HT-29 (cell line): ENCODE data around the gene LDLR. TPM values are rescaled to one million over a fixed set of nuclear protein-coding genes. Genes with fewer than 3 reads are reported as not detected.
"Not testable (repeated sequence)": the region's sequence is repeated elsewhere in the genome, so short reads cannot be mapped to it uniquely, and the experiment has no call there.

Source experiments
- DNase-seq: peaks from one replicate; pipeline ENCODE4 v3.0.0-alpha.2; 2015; ENCODE audit warnings: low spot score
- total RNA-seq: library from RNA; depleted of rRNA; stranded (reverse); fragments of >200 nt; shearing (Covaris generic); gene quantifications from 2 replicates; pipeline ENCODE4 v1.2.3, GENCODE V29; 2014

Gene LDLR
- total RNA-seq, 1 experiment from 2014 or later: 218 TPM

DNA sequence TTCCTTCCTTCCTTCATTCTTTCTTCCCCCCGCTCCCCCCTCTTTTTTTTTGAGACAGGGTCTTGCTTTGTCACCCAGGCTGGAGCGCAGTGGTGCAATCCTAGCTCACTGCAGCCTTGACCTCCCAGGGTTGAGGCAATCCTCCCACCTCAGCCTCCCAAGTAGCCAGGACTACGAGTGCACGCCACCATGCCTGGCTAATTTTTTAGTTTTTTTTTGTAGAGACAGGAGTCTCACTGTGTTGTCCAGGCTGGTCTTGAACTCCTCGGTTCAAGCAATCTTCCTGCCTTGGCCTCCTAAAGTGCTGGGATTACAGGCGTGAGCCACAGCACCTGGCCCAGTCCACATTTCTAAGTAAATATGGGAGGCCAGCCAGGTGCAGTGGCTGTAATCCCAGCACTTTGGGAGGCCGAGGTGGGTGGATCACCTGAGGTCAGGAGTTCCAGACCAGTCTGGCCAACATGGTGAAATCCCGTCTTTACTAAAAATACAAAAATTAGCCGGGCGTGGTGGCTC, 50.8 kb downstream of the LDLR start:
- not testable (repeated sequence) for DNase-seq

GRCh38 chr19:11140896-11141295, 51.6 kb downstream of the LDLR start:
- no peak for DNase-seq

DNA sequence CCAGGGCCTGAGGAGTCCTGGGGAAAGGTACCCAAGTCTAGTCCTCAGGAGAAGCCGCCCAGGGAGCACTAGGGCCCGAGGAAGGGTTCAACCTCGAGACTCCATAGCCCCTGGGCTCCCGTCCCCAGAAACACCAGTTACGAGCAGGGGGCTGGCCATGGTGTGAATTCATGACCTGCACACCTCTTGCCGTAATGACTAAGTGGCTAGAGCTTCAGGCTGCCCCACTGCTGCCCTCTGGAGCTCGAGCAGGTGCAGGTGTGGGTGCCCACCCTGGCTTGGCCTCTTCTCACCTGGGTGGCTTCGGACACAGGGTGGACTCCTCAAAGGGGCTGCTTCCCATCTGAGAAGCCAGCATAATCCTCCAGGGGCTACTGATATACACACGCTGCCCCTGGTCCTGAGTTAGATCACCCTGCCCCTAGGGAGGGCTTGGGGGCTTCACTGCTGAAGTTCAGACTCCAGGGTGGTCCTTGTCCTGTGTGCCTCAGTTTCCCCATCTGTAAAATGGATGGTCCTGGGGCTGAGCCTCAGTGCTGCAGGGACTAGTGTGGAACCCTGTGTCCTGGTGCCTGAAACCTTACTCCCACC, 52.8 kb downstream of the LDLR start:
- DNase-seq: peak; percentile 54

- DNase-seq: peak; percentile 90
Observed at GRCh38 chr19:11142528-11143171, 53.4 kb downstream of the LDLR start.

DNA sequence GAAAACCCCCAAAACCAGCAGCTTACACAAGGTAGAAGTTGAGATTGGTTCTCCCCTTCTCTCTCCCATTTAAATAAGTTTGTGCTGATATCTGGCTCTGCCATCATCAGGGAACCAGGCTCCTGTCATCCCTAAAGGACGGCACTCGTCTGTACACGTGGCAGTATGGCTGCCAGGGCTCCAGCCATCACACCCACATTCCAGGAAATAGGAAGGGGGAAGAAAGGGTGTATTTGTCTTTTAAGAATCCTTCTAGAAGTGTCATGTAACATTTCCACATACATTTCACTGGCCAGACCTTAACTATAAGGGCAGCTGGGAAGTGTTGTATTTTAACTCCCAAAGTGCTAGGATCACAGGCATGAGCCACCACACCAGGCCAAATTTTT, 56.3 kb downstream of the LDLR start:
- DNase-seq: no peak

GRCh38 chr19:11148001-11148400, 58.7 kb downstream of the LDLR start:
- no peak for DNase-seq

DNA sequence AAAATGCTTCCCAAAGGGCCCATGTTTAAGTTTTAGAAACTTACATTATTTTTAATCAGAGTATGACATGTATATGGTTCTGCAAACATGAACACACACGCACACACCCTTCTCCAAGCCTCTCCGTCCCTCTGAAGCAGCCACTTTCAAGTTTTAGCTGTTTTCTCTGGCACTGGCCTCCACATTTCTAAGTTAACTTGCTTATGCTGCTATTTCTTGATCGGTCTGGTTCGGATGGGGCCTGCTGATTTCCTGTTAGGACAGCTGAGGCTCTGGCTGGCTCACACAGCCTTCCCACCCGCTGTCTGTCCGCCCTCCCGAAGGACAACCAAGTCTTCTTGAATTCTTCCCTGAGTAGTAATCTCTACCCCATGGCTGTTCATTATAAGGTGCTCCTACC, 61.9 kb downstream of the LDLR start:
- no peak for DNase-seq

DNA sequence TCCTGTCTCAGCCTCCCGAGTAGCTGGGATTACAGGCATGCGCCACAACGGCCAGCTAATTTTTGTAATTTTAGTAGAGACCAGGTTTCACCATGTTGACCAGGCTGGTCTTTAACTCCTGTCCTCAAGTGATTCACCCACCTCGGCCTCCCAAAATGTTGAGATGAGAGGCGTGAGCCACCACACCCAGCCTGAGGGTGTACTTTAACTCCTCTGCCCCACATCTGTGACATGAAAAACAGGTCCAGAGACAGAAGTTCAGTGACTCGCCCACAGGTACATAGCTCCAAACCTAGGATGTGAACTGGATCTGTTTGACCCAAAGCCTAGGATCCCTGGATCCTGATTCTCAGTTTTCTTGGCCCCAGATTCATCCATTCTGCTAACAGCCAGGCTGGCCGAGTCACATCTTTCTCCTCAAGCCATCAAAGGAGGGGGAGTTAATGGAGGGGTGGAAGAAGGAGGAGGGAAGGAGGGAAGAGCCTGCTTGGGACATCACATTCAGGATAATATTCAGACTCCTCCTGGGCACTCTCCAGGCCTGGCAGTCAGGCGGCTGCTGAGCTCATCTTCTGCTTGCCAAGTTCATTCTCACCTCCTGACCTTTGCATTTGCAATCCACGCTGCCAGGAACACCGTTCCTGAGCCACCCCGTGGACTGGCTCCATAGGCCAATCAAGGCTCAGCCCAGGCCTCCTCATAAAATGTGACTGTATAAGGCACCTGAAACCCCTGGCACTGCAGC, 63.2 kb downstream of the LDLR start:
- DNase-seq: no peak

DNA sequence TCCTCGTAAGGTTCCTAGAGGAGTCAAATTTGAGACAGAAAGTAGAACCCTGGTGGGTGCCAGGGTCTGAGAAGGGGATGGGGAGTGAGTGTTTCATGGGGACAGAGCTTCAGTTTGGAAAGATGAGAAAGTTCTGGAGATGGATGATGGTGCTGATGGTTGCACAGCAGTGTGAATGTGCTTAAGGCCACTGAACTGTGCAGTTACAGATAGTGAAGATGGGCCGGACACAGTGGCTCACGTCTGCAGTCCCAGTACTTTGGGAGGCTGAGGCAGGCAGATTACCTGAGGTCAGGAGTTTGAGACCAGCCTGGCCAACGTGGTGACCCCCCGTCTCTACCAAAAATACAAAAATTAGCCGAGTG, 65.4 kb downstream of the LDLR start:
- DNase-seq: no peak

DNA sequence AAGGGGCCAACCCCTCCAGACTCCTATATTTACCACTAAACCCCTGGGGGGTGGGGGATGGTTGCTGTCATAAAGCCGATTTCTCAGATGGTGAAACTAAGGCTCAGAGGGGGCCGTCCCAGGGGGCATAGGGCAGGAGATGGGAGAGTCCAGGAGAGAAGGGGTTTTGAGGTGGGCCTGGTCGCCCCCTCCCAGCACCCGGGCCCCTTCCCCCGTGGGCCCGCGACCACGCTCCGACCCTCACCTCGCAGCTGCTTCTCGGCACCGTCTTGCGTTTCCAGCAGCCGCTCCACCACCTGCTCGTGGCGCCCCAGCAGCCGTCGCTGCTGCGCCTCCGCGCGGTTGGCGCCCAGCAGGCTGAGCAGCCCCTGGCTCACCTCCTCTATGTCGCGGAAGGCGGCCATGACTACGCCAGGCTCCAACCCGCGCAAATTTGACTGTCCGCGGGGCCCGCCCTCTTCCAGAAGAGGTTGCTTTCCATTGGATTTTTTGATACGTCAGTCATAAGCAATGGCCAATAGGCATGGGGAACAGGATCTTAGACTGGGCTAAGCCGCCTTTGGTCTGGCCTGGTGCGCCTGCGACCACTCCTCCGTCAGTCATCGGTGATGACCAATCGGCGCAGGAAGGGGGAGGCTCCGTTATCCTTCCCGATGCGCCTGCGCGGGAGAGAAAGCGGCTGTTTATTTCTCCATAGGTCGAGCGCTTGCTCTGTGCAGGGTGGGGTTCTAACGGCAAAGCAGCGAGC, 66.3 kb downstream of the LDLR start, which contains the start of gene SPC24:
SPC24 (minus strand) TSS at position 410 of the 748 bp plus-strand sequence; CDS start at position 404, 6 bp downstream.
- DNase-seq: peak; percentile 93

DNA sequence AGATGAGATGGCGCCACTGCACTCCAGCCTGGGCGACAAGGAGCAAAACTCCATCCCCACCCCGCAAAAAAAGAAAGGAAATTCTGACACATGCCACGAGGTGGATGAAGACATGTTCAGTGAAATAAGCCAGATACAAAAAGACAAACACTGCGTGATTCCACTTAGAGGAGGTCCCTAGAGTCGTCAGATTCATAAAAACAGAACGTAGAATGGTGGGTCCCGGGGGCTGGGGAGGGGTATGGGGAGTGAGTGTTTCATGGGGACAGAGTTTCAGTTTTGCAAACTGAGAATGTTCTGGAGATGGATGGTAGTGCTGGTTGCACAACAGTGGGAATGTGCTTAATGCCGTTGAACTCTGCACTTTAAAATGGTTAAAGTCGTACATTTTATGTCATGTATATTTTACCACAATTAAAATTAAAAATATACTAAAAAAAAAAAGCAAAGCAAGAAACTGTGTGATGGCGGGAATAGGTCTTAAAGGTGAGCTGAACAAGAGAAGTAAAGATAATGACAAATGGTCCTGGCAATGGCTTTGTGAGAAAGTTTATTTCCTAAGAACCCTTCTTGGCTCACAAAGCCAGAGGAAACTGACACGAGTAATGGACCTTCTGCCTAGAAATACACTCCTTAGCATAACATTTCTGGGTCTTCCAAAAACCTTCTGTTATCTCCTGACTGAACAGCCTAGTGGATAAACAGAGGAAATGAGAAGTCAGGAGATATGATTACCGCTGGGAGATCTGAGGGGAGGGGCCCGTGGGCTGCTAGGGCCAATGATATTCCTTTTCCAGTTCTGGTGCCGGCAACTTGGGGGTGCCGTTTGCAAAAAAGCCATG, 70.6 kb downstream of the LDLR start:
- no peak for DNase-seq

GRCh38 chr19:11160440-11160768, 71.1 kb downstream of the LDLR start:
- DNase-seq: not testable (repeated sequence)

- no peak for DNase-seq
Observed at GRCh38 chr19:11164296-11164695, 75.0 kb downstream of the LDLR start.

- DNase-seq: no peak
Observed at GRCh38 chr19:11164879-11165406, 75.7 kb downstream of the LDLR start.

- DNase-seq: no peak
Observed at GRCh38 chr19:11165486-11166030, 76.3 kb downstream of the LDLR start.

DNA sequence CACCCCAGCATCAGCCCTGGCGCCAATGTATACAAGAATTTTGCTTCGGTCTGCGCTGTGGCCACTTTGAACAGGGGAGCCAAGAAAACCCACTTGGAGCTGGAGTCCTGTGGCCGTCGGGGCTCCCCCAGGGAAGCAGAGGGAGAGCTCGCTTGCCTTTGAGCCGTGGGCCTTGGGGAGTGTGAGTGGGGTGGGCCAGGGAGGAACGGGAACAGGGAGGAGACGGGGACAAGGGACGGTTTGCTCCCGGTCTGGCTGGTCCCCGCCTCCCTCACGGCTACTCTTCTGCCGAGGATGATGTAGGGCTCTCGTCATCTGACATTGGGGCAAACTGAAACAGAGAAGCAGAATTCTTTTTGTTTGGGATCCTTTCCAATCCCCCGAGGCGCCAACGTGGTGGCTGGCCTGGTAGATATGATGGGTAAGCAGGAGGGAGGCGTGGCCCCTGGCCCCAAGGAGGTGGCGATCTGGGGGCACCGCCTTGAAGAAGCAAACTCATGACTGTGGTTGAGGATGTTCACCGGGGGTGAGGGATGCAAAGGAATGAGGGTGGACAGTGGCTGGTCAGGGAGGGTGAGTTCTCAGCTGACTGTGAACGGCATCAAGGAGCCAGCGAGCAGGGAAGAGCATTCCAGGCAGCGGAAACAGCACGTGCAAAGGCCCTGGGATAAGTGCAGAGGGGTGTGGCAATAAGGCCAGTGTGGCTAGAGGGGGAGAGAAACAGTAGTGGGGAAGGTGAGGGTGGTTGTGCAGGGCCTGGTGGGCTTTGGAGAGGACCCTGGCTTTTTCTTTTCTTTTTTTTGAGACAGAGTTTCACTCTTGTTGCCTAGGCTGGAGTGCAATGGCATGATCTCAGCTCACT, 77.2 kb downstream of the LDLR start:
- no peak for DNase-seq

- no peak for DNase-seq
Observed at GRCh38 chr19:11168568-11168967, 79.3 kb downstream of the LDLR start.

DNA sequence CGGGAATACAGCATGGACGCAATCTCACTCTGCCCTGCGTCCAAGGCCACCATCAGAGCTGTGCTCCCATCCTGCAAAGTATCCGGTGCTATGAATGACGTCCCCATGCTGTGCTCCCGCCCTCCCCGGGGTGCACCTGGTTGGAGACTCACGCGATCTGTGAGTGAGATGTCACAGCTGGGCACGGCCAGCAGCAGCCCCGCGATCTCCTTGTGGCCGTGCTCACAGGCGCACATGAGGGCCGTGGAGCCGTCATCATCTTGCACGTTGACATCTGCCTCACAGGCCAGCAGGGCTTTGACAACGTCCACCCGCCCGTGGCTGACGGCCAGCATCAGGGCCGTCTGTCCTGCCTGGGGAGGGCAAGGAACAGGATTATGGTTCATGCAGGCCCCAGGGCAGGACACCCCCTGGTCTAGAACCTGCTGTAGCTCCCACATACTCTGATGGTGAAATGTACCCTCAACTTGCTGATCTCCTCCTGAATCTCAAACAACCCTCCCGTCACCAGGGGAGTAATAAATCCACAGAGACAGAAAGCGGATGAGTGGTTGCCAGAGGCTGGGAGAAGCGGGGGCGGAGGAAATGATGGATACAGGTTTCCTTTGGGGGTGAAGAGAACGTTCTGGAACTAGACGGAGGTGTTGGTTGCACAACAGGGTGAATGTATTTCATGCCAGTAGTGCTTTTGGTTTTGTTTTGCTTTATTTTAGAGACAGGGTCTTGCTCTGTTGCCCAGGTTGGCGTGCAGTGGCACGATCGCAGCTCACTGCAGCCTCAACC, 80.8 kb downstream of the LDLR start:
- DNase-seq: no peak

DNA sequence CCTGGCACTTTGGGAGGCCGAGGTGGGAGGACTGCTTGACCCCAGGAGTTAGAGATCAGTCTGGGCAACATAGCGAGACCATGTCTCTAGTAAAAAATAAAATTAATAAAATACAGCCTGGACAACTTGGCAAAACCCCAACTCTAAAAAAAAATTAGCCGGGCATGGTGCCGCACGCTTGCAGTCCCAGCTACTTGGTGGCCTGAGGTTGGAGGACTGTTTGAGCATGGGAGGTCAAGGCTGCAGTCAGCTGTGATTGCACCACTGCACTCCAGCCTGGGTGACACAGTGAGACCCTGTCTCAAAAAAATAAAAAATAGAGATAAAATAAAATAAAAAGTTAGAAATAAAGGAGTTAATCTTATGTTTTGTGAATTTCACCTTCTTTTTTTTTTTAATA, 81.9 kb downstream of the LDLR start:
- no peak for DNase-seq
